GM21717 (cell line): ENCODE measurements around the gene RPRD2.
"Not testable (repeated sequence)": the region's sequence is repeated elsewhere in the genome, so short reads cannot be mapped to it uniquely, and the experiment has no call there.

ENCODE experiments used
- ATAC-seq: cut with Tn5 transposase; IDR thresholded peaks from one replicate; pipeline ENCODE4 v1.9.1; 2021; ENCODE audit warnings: mild to moderate bottlenecking, moderate library complexity; ENCODE audit not compliant: unreplicated experiment

The RPRD2 gene

DNA sequence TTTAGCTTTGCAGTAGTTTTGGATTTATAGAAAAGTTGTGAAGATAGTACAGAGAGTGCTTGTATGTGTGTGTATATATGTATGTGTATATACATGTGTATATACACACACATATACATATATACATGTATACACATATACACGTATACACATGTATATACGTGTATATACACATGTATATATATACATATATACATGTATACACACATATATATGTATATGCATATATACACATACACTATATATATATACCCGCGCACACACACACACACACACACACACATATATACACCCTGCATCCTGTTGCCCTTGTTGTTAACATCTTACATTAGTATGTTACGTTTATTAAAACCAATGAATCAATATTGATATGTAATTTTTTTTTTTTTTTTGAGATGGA lies 24.3 kb downstream of the RPRD2 start:
- ATAC-seq: no peak

DNA sequence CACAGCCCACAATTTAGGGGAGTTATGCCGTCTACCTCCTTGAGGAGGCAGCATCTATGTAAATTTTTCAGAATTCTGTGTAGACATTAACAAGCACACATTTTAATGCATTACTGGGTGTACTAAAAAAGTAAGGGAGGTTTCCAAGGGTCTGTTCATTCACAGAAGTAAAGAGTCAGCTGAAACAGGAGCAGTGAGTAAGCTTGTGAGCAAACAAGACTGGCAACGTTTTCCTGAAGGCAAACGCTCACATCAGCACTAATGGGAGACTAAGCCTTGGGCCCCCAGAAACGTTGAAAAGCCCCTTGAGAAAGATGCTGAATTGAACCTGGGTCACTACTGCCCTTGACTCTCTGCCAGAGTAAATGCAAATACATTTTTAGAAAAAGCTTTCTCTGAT lies 25.7 kb downstream of the RPRD2 start:
- no peak for ATAC-seq

- no peak for ATAC-seq
These were observed 28.7 kb downstream of the RPRD2 start for GRCh38 chr1:150392627-150393026.

DNA sequence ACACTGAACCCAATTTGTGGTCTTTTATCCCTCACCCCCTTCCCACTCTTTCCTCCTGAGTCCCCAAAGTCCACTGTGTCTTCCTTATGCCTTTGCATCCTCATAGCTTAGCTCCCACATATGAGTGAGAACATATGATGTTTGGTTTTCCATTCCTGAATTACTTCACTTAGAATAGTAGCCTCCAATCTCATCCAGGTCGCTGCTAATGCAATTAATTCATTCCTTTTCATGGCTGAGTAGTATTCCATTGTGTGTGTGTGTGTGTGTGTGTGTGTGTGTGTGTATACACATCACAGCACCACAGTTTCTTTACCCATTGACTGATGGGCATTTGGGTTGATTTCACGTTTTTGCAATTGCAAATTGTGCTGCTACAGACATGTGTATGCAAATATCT lies 31.2 kb downstream of the RPRD2 start:
- ATAC-seq: not testable (repeated sequence)

DNA sequence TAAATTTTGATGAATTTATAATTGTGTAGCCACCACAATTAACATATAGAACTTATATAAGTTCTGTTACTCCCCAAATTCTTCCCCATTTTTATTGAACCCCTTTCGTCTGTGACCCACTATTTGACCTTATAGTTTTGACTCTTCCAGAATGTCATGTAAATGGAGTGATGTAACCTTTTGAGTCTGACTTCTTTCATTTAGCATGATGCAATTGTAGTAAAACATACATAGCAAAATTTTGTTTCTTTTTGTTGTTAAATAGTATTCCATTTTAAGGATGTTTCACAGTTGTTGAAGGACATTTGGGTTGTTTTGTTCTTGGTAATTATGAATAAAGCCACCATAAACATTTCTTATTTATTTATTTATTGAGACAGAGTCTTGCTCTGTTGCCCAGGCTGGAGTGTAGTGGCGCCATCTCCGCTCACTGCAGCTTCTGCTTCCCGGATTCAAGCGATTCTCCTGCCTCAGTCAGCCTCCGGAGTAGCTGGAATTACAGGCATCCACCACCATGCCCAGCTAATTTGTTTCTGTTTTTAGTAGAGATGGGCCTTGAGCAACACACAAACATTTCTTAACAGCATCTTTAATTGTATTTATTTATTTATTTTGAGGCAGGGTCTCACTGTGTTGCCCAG lies 33.6 kb downstream of the RPRD2 start:
- ATAC-seq: no peak

GRCh38 chr1:150404465-150404864 lies 40.5 kb downstream of the RPRD2 start:
- ATAC-seq: no peak

DNA sequence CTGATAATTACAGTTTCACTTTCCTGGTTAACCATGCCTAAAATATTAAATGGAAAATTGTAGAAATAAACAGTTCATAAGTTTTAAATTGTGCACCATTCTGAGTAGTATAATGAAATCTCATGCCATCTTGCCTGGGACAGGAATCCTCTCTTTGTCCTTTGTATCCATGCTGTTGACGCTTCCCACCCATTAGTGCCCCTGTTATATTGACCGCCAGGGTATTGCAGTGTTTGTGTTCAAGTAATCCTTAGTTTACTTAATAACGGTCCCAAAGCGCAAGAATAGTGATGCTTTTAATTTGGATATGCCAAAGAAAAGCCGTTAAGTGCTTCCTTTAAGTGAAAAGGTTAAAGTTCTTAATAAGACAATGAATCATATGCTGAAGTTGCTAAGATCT lies 41.7 kb downstream of the RPRD2 start:
- ATAC-seq: no peak

DNA sequence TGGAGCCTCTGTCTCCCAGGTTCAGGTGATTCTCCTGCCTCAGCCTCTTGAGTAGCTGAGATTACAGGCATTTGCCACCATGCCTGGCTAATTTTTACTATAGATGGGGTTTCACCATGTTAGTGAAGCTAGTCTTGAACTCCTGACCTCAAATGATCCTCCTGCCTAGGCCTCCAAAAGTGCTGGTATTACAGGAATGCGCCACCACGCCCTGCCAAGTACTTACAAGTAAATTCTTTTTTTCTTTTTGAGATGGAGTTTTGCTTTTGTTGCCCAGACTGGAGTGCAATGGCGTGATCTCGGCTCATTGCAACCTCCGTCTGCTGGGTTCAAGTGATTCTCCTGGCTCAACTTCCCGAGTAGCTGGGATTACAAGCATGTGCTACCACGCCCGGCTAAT lies 42.5 kb downstream of the RPRD2 start:
- ATAC-seq: no peak

DNA sequence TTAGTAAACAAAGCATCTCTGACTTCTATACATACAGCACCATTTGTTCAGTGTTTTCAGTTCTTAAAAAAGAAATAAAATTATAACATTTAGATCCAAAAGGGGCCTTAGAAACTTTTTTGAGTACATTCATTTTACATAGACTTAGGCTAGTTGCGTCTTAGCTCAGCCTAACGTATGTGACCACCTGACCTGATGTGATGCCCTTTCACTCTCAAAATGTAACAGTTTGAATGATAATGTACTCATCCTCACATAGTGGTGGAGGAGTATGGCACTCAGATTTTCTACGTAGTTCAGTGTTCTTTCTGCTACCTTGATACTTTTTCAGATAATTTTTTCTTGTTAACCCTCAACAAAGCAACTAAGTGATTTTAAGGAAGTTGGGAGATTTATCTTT lies 43.4 kb downstream of the RPRD2 start:
- ATAC-seq: no peak

DNA sequence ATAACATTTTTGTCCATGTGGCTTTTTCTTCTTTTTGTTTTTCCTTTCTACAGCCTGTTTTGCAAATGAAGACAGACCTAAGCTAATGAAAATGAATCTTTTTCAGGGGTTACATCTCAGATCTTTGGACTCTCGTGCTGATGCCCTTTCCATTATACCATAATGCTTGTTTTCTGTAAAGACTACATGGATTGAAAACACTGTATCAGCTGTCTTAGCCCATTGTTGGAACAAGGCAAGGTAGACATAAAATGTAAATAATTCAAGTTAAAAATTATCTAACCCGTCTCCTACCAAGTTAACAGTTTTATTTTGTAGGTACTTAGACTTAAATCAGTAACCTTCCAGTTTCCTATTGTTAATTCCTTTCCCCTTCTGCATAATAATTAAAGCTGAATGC lies 44.9 kb downstream of the RPRD2 start:
- no peak for ATAC-seq

GRCh38 chr1:150409504-150410362 lies 45.8 kb downstream of the RPRD2 start:
- no peak for ATAC-seq

DNA sequence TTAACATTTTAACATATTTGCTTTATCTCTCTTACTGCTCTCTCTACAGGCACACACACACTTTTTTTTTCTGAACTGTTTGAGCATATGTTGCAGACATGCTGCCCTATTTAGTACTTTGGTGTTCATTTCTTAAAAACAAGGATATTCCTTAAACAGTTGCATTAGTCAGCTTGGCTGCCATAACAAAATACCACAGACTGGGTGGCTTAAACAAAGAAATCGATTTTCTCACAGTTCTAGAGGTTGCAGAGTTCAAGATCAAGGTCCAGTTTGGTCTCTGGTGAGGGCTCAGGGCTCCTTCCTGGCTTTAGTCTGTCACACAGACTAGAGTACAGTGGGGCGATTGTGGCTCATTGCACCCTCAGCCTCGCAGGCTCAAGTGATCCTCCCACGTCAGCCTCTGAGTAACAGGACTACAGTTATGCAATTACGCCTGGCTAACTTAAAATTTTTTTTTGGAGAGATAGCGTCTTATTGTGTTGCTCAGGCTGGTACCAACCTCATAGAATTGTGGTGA lies 46.7 kb downstream of the RPRD2 start:
- ATAC-seq: no peak

DNA sequence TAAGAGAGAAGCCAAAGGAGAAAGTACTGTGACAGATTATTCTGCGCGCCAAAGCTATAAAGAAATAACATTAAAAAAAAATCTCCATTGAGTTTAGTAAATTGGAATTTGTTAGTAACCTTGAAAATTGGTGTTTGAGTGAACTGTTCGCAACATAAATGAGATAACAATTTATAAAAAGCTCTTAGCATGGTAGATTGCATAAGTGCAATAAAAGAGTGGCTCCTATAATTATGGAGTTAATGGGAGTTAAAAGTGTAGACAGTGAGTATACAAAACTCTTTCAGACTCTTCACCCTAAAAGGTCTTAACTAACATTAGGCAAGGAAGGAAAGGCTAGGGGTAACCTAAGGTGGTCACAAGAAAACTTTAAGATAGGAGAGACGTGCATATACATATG lies 50.6 kb downstream of the RPRD2 start:
- no peak for ATAC-seq

DNA sequence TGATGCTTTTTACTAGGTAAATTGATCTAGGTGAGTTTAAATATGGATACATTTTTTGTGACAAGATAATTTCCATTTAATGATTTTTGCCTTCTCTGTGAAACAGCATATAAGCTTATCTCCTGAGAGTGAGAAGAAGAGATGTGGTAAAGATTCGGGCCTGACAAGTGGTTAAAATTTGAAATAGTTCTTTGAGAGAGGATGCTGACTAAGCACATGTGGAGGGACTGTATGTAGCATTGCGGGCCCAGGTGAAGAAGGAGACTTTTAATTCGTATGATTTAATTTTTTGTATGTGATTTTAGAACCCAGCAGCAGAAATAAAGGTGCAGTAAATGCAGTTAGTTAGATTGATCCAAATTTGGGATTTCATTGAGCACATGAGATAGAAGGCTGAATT lies 51.9 kb downstream of the RPRD2 start:
- ATAC-seq: no peak

- no peak for ATAC-seq
These were observed 56.8 kb downstream of the RPRD2 start for GRCh38 chr1:150420560-150421265.

DNA sequence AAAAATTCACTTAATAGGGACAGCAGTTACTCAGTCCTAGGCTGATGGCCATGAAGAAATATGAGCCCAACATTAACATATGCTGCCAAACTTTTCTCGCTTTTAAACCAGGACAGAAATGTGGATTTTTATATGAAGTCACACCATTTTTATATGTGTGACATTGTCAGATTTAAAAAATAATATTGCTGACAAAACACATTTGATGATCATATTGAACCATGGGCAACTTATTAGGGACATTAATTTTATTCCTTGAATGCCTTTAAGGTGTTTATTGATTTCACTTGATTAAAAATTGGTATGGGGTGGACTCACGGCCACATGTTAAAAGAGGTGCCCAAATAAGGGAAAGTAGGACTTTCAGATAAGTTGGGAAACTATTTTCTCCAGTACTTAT lies 58.6 kb downstream of the RPRD2 start:
- no peak for ATAC-seq

GRCh38 chr1:150429805-150430204 lies 65.9 kb downstream of the RPRD2 start:
- ATAC-seq: no peak

- ATAC-seq: no peak
These were observed 77.2 kb downstream of the RPRD2 start for GRCh38 chr1:150441121-150441520.

GRCh38 chr1:150444232-150444631 lies 80.3 kb downstream of the RPRD2 start:
- no peak for ATAC-seq

DNA sequence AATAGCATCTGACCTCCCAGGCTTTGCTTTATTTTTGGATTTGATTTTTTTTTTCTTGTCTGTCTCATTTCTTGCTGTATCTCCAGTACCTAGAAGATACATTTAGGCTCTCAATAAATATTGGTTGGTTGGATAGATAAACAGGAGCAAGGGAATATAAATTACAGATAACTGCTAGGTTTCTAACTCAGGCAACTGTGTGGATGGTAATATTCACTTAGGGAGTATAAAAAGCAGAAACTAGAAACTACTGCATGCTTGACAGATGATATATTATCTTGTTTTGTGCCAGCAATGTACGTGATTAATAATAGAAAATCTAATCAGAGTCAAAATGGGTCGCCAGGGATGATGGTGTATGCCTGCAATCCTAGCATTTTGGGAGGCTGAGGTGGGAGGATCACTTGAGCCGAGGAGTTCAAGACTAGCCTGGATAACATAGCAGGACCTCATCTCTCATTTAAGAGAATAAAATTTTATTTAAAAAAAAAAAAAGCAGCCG lies 92.2 kb downstream of the RPRD2 start:
- no peak for ATAC-seq

- ATAC-seq: no peak
These were observed 100.5 kb downstream of the RPRD2 start for GRCh38 chr1:150464422-150464826.
